C4-2B (cell line): Measurements from ENCODE around the gene BCL2L13.

ENCODE experiments used
- H3K27ac ChIP-seq: fragments of 450-650 bp; 2 replicates; pipeline ENCODE4 v1.5.1; 2017
- CTCF ChIP-seq: fragments of 450-650 bp; conservative IDR thresholded peaks from 2 replicates; pipeline ENCODE4 v1.5.1; 2017; ENCODE audit warnings: mild to moderate bottlenecking
- ZFX ChIP-seq: fragments of 450-650 bp; IDR thresholded peaks from 2 replicates; pipeline ENCODE4 v1.6.1; 2017

The BCL2L13 gene

DNA sequence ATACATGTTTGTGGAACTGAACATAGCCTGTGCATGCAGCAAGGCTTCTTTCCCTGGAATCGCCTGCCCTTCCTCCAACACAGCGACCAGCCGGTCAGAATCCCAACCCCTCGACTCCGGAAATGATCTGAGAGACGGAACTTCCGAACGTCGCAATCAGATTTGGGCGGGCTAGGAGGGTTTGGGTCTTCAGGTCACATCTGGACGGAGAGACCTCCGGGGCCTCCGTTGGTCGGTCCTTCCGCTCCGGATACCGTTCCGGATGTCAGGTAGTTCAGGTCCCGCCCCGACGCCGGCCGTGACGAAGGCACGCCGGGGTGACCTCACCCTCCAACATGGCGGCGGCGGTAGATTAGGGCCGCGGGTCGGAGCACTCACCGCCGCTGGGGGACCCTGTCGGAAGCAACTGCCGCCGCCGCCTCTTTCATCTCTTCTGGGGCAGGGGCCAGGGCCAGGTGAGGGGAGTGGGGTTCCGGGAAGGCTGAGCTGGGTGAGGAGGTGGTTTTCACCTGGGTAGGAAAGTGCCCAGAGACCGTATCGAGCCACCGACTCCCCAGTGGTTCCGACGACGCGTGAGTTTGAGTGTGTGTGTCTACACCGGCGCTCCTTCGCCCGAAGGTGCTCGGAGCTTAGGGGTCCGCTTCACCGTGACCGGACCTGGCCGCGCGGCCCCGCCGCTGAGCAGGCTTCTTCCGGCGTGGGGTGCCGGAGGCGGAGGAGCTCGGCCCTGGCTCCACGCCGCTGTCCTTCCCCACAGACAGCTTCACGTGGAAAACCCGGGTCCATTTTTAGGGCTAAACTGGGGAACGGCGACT lies at the start of gene BCL2L13:
Gene BCL2L13, plus strand, starts transcription at position 326 of the 815 bp plus-strand sequence. CDS start 16,955 bp downstream, outside the sequence.
- TF ChIP-seq CTCF, result no peak
- peak; percentile 58; the same call in 1 of the 2 replicates for TF ChIP-seq ZFX

DNA sequence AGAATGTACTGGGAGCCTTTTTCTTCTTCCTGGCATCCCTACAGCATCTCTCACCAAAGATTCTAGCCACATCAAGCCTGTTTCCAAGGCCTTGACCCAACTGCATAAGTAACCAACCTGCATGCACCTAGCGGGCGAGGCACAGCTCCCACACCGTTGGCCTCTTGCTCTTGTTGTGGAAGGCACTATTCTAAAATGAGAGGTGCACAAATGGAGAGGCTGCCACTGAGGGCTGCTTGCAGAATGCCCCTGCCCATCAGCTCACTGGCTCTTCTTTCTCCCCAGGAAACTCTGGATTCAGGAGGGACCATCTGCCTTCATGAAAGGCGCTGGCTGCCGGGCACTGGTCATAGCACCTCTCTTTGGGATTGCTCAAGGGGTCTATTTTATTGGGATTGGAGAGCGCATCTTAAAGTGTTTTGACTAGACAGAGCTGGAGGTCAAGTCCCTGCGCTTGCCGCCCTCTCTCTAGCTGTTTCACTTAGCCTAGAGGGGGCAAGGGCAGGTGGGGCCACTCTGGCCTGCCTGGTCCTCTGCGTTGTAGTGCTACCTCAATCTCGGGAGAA lies 48.7 kb upstream of the BCL2L13 start:
- TF ChIP-seq CTCF (no peak), ZFX (no peak)

More for the DNA sequence above, at the start of gene BCL2L13:
- peak within 1 kb of the TSS; percentile 90 for H3K27ac ChIP-seq

DNA sequence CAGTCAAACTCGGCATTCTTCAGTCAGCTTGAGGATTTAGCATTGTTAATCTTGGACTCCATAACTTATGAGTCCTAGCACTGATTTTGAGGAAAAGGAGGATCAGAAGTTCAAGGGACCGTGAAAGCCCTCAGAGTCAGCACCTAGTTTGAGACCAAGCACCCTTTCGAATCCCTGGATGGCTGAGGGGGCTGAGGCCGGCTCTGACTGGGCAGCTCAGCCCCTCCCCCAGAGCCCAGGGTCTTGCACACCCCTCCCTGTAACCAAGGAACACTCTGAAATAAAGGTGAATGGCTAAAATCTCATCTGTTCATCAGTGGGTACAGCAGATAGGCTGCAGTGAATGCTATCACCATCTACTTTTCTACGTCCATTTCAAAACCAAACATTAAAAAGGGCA lies 48.0 kb upstream of the BCL2L13 start:
- TF ChIP-seq ZFX (no peak), CTCF (no peak)
- no peak overlapping the region for H3K27ac ChIP-seq

More for the DNA sequence above, 48.7 kb upstream of the BCL2L13 start:
- H3K27ac ChIP-seq, result no peak overlapping the region

GRCh38 chr22:17592201-17592600 lies 46.4 kb upstream of the BCL2L13 start:
- H3K27ac ChIP-seq, result no peak overlapping the region

GRCh38 chr22:17596226-17596625 lies 42.3 kb upstream of the BCL2L13 start:
- TF ChIP-seq ZFX (no peak), CTCF (no peak)
- no peak overlapping the region for H3K27ac ChIP-seq

More at GRCh38 chr22:17592201-17592600, 46.4 kb upstream of the BCL2L13 start:
- TF ChIP-seq CTCF (no peak), ZFX (no peak)

- no peak for TF ChIP-seq ZFX
- TF ChIP-seq CTCF, result no peak
Measured at GRCh38 chr22:17597217-17597616, 41.3 kb upstream of the BCL2L13 start.

GRCh38 chr22:17598318-17598717 lies 40.2 kb upstream of the BCL2L13 start:
- H3K27ac ChIP-seq, result no peak overlapping the region
- no peak for TF ChIP-seq CTCF
- no peak for TF ChIP-seq ZFX

More at GRCh38 chr22:17597217-17597616, 41.3 kb upstream of the BCL2L13 start:
- H3K27ac ChIP-seq, result no peak overlapping the region
